Measurements from ENCODE around the gene KIAA1549. TPM values are rescaled to one million over a fixed set of nuclear protein-coding genes. Genes with fewer than 3 reads are reported as not detected.

Gene KIAA1549
- polyA plus RNA-seq, 6 donors from 2014 or later = 0.05 TPM; not detected in 5

- H3K4me3 Mint-ChIP-seq = no peak overlapping the region
- ATAC-seq (ENCODE audit: low read depth in 2 of 2) (no peak), DNase-seq (no peak)
- H3K9me3 Mint-ChIP-seq = peaks cover 0 to 4% (median 0%) of the 10 kb centered on the region in 7 donors
- no peaks in the 10 kb centered on the region for H3K4me1 Mint-ChIP-seq
- H3K27ac Mint-ChIP-seq = no peak overlapping the region
- H3K36me3 Mint-ChIP-seq = no peaks in the 10 kb centered on the region
- no peaks in the 10 kb centered on the region for H3K27me3 Mint-ChIP-seq
Observed at GRCh38 chr7:138924501-138925225, 56.5 kb downstream of the KIAA1549 start.

- Mint-ChIP-seq H3K27me3 (peaks cover 0 to 7% (median 0%) of the 10 kb centered on the region in 3 donors), H3K36me3 (no peaks in the 10 kb centered on the region), H3K27ac (no peak overlapping the region), H3K9me3 (peaks cover 0 to 4% (median 0%) of the 10 kb centered on the region in 7 donors), H3K4me3 (no peak overlapping the region), H3K4me1 (no peaks in the 10 kb centered on the region)
- DNase-seq (no peak), ATAC-seq (ENCODE audit: low read depth in 2 of 2) (no peak)
Observed at GRCh38 chr7:138921277-138921676, 59.9 kb downstream of the KIAA1549 start.

- peaks cover 0 to 4% (median 0%) of the 10 kb centered on the region in 7 donors for H3K9me3 Mint-ChIP-seq
- H3K4me3 Mint-ChIP-seq = no peak overlapping the region
- H3K27ac Mint-ChIP-seq = no peak overlapping the region
- H3K36me3 Mint-ChIP-seq = no peaks in the 10 kb centered on the region
- DNase-seq = no peak
- peaks cover 0 to 7% (median 0%) of the 10 kb centered on the region in 3 donors for H3K27me3 Mint-ChIP-seq
- no peak for ATAC-seq (ENCODE audit: low read depth in 2 of 2)
- no peaks in the 10 kb centered on the region for H3K4me1 Mint-ChIP-seq
Observed at GRCh38 chr7:138919911-138920310, 61.3 kb downstream of the KIAA1549 start.

- no peak for DNase-seq
- H3K4me3 Mint-ChIP-seq = no peak overlapping the region
- peaks cover 0 to 5% (median 0%) of the 10 kb centered on the region in 7 donors for H3K9me3 Mint-ChIP-seq
- no peak overlapping the region for H3K27ac Mint-ChIP-seq
- peaks cover 0 to 7% (median 0%) of the 10 kb centered on the region in 3 donors for H3K27me3 Mint-ChIP-seq
- no peaks in the 10 kb centered on the region for H3K4me1 Mint-ChIP-seq
- no peaks in the 10 kb centered on the region for H3K36me3 Mint-ChIP-seq
- no peak for ATAC-seq (ENCODE audit: low read depth in 2 of 2)
Observed at GRCh38 chr7:138919216-138919615, 62.0 kb downstream of the KIAA1549 start.

GRCh38 chr7:138918756-138919155 lies 62.4 kb downstream of the KIAA1549 start:
- no peak overlapping the region for H3K27ac Mint-ChIP-seq

GRCh38 chr7:138918176-138918575 lies 63.0 kb downstream of the KIAA1549 start:
- no peak for DNase-seq
- Mint-ChIP-seq H3K4me3 (no peak overlapping the region), H3K27me3 (peaks cover 0 to 7% (median 5%) of the 10 kb centered on the region in 3 donors), H3K9me3 (peaks cover 0 to 5% (median 0%) of the 10 kb centered on the region in 7 donors), H3K36me3 (no peaks in the 10 kb centered on the region), H3K4me1 (no peaks in the 10 kb centered on the region), H3K27ac (no peak overlapping the region)
- no peak for ATAC-seq (ENCODE audit: low read depth in 2 of 2)

More at GRCh38 chr7:138918756-138919155, 62.4 kb downstream of the KIAA1549 start:
- ATAC-seq (ENCODE audit: low read depth in 2 of 2) = no peak
- DNase-seq = no peak
- H3K4me3 Mint-ChIP-seq = no peak overlapping the region
- H3K36me3 Mint-ChIP-seq = no peaks in the 10 kb centered on the region
- H3K4me1 Mint-ChIP-seq = no peaks in the 10 kb centered on the region
- peaks cover 0 to 7% (median under 1%) of the 10 kb centered on the region in 3 donors for H3K27me3 Mint-ChIP-seq
- H3K9me3 Mint-ChIP-seq = peaks cover 0 to 5% (median 0%) of the 10 kb centered on the region in 7 donors

GRCh38 chr7:138917771-138918170 lies 63.4 kb downstream of the KIAA1549 start:
- Mint-ChIP-seq H3K27me3 (peaks cover 0 to 7% (median 5%) of the 10 kb centered on the region in 3 donors), H3K36me3 (no peaks in the 10 kb centered on the region), H3K9me3 (peaks cover 0 to 5% (median 0%) of the 10 kb centered on the region in 7 donors), H3K27ac (no peak overlapping the region), H3K4me3 (no peak overlapping the region), H3K4me1 (no peaks in the 10 kb centered on the region)
- DNase-seq (no peak), ATAC-seq (ENCODE audit: low read depth in 2 of 2) (no peak)

- Mint-ChIP-seq H3K4me3 (no peak overlapping the region), H3K4me1 (no peaks in the 10 kb centered on the region), H3K27me3 (peaks cover 0 to 7% (median 5%) of the 10 kb centered on the region in 3 donors), H3K9me3 (peaks cover 0 to 2% (median 0%) of the 10 kb centered on the region in 7 donors), H3K27ac (no peak overlapping the region), H3K36me3 (no peaks in the 10 kb centered on the region)
- DNase-seq = no peak
- no peak for ATAC-seq (ENCODE audit: low read depth in 2 of 2)
Observed at GRCh38 chr7:138916731-138917130, 64.5 kb downstream of the KIAA1549 start.

- DNase-seq (no peak), ATAC-seq (ENCODE audit: low read depth in 2 of 2) (no peak)
- H3K9me3 Mint-ChIP-seq = peaks cover 0 to 2% (median 0%) of the 10 kb centered on the region in 7 donors
- no peaks in the 10 kb centered on the region for H3K4me1 Mint-ChIP-seq
- peaks cover 0 to 7% (median 5%) of the 10 kb centered on the region in 3 donors for H3K27me3 Mint-ChIP-seq
- no peak overlapping the region for H3K27ac Mint-ChIP-seq
- H3K36me3 Mint-ChIP-seq = no peaks in the 10 kb centered on the region
- no peak overlapping the region for H3K4me3 Mint-ChIP-seq
Observed at GRCh38 chr7:138916275-138916674, 64.9 kb downstream of the KIAA1549 start.

GRCh38 chr7:138913783-138914182 lies 67.4 kb downstream of the KIAA1549 start:
- H3K36me3 Mint-ChIP-seq = no peaks in the 10 kb centered on the region
- no peaks in the 10 kb centered on the region for H3K4me1 Mint-ChIP-seq
- DNase-seq (no peak), ATAC-seq (ENCODE audit: low read depth in 2 of 2) (no peak)
- no peak overlapping the region for H3K4me3 Mint-ChIP-seq
- peaks cover 0 to 2% (median 0%) of the 10 kb centered on the region in 7 donors for H3K9me3 Mint-ChIP-seq
- H3K27me3 Mint-ChIP-seq = peaks cover 0 to 7% (median 5%) of the 10 kb centered on the region in 3 donors
- no peak overlapping the region for H3K27ac Mint-ChIP-seq

- H3K36me3 Mint-ChIP-seq = no peaks in the 10 kb centered on the region
- ATAC-seq (ENCODE audit: low read depth in 2 of 2) (no peak), DNase-seq (no peak)
- peaks cover 0 to 2% (median 0%) of the 10 kb centered on the region in 7 donors for H3K9me3 Mint-ChIP-seq
- H3K27me3 Mint-ChIP-seq = peaks cover 0 to 5% (median 0%) of the 10 kb centered on the region in 3 donors
- H3K27ac Mint-ChIP-seq = no peak overlapping the region
- no peak overlapping the region for H3K4me3 Mint-ChIP-seq
- no peaks in the 10 kb centered on the region for H3K4me1 Mint-ChIP-seq
Observed at GRCh38 chr7:138911007-138911406, 70.2 kb downstream of the KIAA1549 start.

- DNase-seq (no peak), ATAC-seq (ENCODE audit: low read depth in 2 of 2) (no peak)
- H3K9me3 Mint-ChIP-seq = no peaks in the 10 kb centered on the region
- no peaks in the 10 kb centered on the region for H3K36me3 Mint-ChIP-seq
- no peaks in the 10 kb centered on the region for H3K27me3 Mint-ChIP-seq
- H3K27ac Mint-ChIP-seq = no peak overlapping the region
- no peaks in the 10 kb centered on the region for H3K4me1 Mint-ChIP-seq
- no peak overlapping the region for H3K4me3 Mint-ChIP-seq
Observed at GRCh38 chr7:138907850-138908249, 73.3 kb downstream of the KIAA1549 start.

- no peaks in the 10 kb centered on the region for H3K4me1 Mint-ChIP-seq
- no peak for ATAC-seq (ENCODE audit: low read depth in 2 of 2)
- no peaks in the 10 kb centered on the region for H3K27me3 Mint-ChIP-seq
- H3K27ac Mint-ChIP-seq = peak overlapping the region in 1 of 6 donors; percentile 65
- H3K9me3 Mint-ChIP-seq = no peaks in the 10 kb centered on the region
- H3K36me3 Mint-ChIP-seq = no peaks in the 10 kb centered on the region
- DNase-seq = no peak
- H3K4me3 Mint-ChIP-seq = no peak overlapping the region
Observed at GRCh38 chr7:138907201-138907847, 73.9 kb downstream of the KIAA1549 start.
